Measurements from ENCODE around the gene FBXO10. TPM values are rescaled to one million over a fixed set of nuclear protein-coding genes. Genes with fewer than 3 reads are reported as not detected.

Gene FBXO10
- total RNA-seq, 4 donors from 2014 or later: 6.6 to 17.5 (median 12.2) TPM

GRCh38 chr9:37582548-37583157 lies 6.5 kb upstream of the FBXO10 start:
- DNase-seq: no peak

GRCh38 chr9:37575511-37575914 lies 667 bp downstream of the FBXO10 start:
- Histone ChIP-seq H3K27me3 (no peaks in the 10 kb centered on the region), H3K4me1 (peaks cover 5 to 22% of the 10 kb centered on the region in 2 donors), H3K4me3 (replicated peaks in 1 of 3) (peak overlapping the region; percentile 54 to 67 (median 57)), H3K27ac (peak overlapping the region in 2 of 3 donors; percentile 68 to 70), H3K9me3 (no peaks in the 10 kb centered on the region), H3K36me3 (no peaks in the 10 kb centered on the region)
- TF ChIP-seq CTCF (IDR thresholded peaks at IDR 0.05) (no peak), POLR2A (IDR thresholded peaks at IDR 0.05) (no peak)
- no peak for DNase-seq
- intact Hi-C loops (cut with DNase I): no loop called here
- WGBS, 2 donors: 7 to 11% methylated on average over 5 of the region's 5 CpGs

More at GRCh38 chr9:37582548-37583157, 6.5 kb upstream of the FBXO10 start:
- H3K4me1 ChIP-seq: peaks cover 6 to 24% of the 10 kb centered on the region in 2 donors
- H3K27ac ChIP-seq: peak overlapping the region in 1 of 3 donors; percentile 41
- 66 to 70% methylated on average over 6 of the region's 6 CpGs for WGBS, 2 donors
- no peak for TF ChIP-seq POLR2A (IDR thresholded peaks at IDR 0.05)
- TF ChIP-seq CTCF (IDR thresholded peaks at IDR 0.05): peak; percentile 37 to 76 (median 67)
- intact Hi-C loops (cut with DNase I): loop anchor here (10.0 kb wide), 1 partner anchor 72 kb away; the partner anchor contains the start of gene FRMPD1
- H3K36me3 ChIP-seq: peaks cover 8 to 16% of the 10 kb centered on the region in 2 donors
- no peaks in the 10 kb centered on the region for H3K27me3 ChIP-seq
- no peaks in the 10 kb centered on the region for H3K9me3 ChIP-seq
- H3K4me3 ChIP-seq (replicated peaks in 1 of 3): no peak overlapping the region

- Histone ChIP-seq H3K36me3 (no peaks in the 10 kb centered on the region), H3K9me3 (no peaks in the 10 kb centered on the region), H3K4me3 (replicated peaks in 1 of 3) (peak overlapping the region in 1 of 3 donors; percentile 57), H3K4me1 (peaks cover 5 to 22% of the 10 kb centered on the region in 2 donors), H3K27ac (no peak overlapping the region), H3K27me3 (no peaks in the 10 kb centered on the region)
- TF ChIP-seq POLR2A (IDR thresholded peaks at IDR 0.05): no peak
- no peak for TF ChIP-seq CTCF (IDR thresholded peaks at IDR 0.05)
- no peak for DNase-seq
- intact Hi-C loops (cut with DNase I): no loop called here
- 57 to 69% methylated on average over 5 of the region's 5 CpGs for WGBS, 2 donors
These were observed 1.2 kb downstream of the FBXO10 start for GRCh38 chr9:37575001-37575400.

- Histone ChIP-seq H3K27ac (no peak overlapping the region), H3K9me3 (no peaks in the 10 kb centered on the region), H3K36me3 (no peaks in the 10 kb centered on the region), H3K4me3 (replicated peaks in 1 of 3) (no peak overlapping the region), H3K27me3 (no peaks in the 10 kb centered on the region), H3K4me1 (peaks cover 5 to 22% of the 10 kb centered on the region in 2 donors)
- no peak for TF ChIP-seq CTCF (IDR thresholded peaks at IDR 0.05)
- TF ChIP-seq POLR2A (IDR thresholded peaks at IDR 0.05): no peak
- intact Hi-C loops (cut with DNase I): no loop called here
- no peak for DNase-seq
- 59 to 61% methylated on average over 5 of the region's 5 CpGs for WGBS, 2 donors
These were observed 1.9 kb downstream of the FBXO10 start for GRCh38 chr9:37574241-37574721.

- Histone ChIP-seq H3K4me3 (replicated peaks in 1 of 3) (no peak overlapping the region), H3K27ac (no peak overlapping the region), H3K9me3 (no peaks in the 10 kb centered on the region), H3K4me1 (peaks cover 5 to 18% of the 10 kb centered on the region in 2 donors), H3K36me3 (no peaks in the 10 kb centered on the region), H3K27me3 (no peaks in the 10 kb centered on the region)
- intact Hi-C loops (cut with DNase I): no loop called here
- WGBS, 2 donors: 97 to 98% methylated on average over 1 of the region's 1 CpG
- TF ChIP-seq POLR2A (IDR thresholded peaks at IDR 0.05): no peak
- no peak for TF ChIP-seq CTCF (IDR thresholded peaks at IDR 0.05)
- no peak for DNase-seq
These were observed 4.9 kb downstream of the FBXO10 start for GRCh38 chr9:37571282-37571681.

Data from thyroid gland (tissue), 4 donors.